ENCODE data around the gene DNPEP. TPM values are rescaled to one million over a fixed set of nuclear protein-coding genes. Genes with fewer than 3 reads are reported as not detected.
A peak's percentile ranks its signal among the peaks of the same experiment; 100 is the strongest.

Gene DNPEP
- total and polyA plus RNA-seq, 2 of the 8 experiments (the other 6 are each of a cell fraction or from before 2014, with no cell fraction given) = 59.8 to 109 TPM

GRCh38 chr2:219331560-219332213, 56.0 kb downstream of the DNPEP start:
- Histone ChIP-seq H2BK5ac (ENCODE audit: low read depth, low read length) (no peak overlapping the region), H3K4me2 (ENCODE audit: insufficient read depth in 1 of 2, low read depth in 2 of 2, low read length in 2 of 2) (peak overlapping the region; percentile 31 to 62), H3K23ac (ENCODE audit: insufficient read length) (no peak overlapping the region), H3K79me1 (ENCODE audit: low read depth, low read length) (no peaks in the 10 kb centered on the region), H3K4me1 (replicated peaks in 1 of 4; ENCODE audit: control insufficient read depth in 3 of 4, insufficient read depth in 4 of 4, low read length in 3 of 4) (peaks cover 0 to 3% (median 1%) of the 10 kb centered on the region in 4 experiments; a peak in 5 of 7 replicates), H3K18ac (ENCODE audit: extremely low read depth, low read length) (no peak overlapping the region), H4K20me1 (replicated peaks in 1 of 2; ENCODE audit: control insufficient read depth in 1 of 2, insufficient read depth in 2 of 2, low read length in 2 of 2) (no peaks in the 10 kb centered on the region), H2BK120ac (replicated peaks; ENCODE audit: low read depth, low read length) (no peak overlapping the region), H4K8ac (ENCODE audit: extremely low read depth, insufficient read depth, low read length) (no peak overlapping the region), H2BK15ac (ENCODE audit: low read length) (no peak overlapping the region), H3K23me2 (ENCODE audit: low read depth, low read length) (peaks cover 2% of the 10 kb centered on the region; the same call in 1 of the 2 replicates), H3K4ac (replicated peaks; ENCODE audit: insufficient read length, low read depth, low read length) (no peak overlapping the region), H3K56ac (replicated peaks; ENCODE audit: insufficient read length, low read depth, low read length) (no peak overlapping the region), H3K9ac (replicated peaks in 1 of 4; ENCODE audit: extremely low read depth in 1 of 4, low read depth in 3 of 4, low read length in 3 of 4) (no peak overlapping the region), H3K27ac (ENCODE audit: low read depth, low read length) (no peak overlapping the region), H4K5ac (ENCODE audit: insufficient read length, low read depth, low read length) (no peak overlapping the region), H2AFZ (ENCODE audit: low read length) (no peak overlapping the region), H2BK12ac (ENCODE audit: low read depth, low read length) (no peak overlapping the region), H3K27me3 (replicated peaks in 1 of 4; ENCODE audit: control insufficient read depth in 3 of 4, extremely low read depth in 1 of 4, insufficient read depth in 3 of 4, low read length in 3 of 4) (peaks cover 11 to 37% (median 24%) of the 10 kb centered on the region in 4 experiments), H3K14ac (ENCODE audit: insufficient read length) (no peak overlapping the region), H4K91ac (replicated peaks; ENCODE audit: insufficient read length, low read length) (no peak overlapping the region), H3K36me3 (ENCODE audit: control insufficient read depth in 2 of 4, insufficient read depth in 4 of 4, low read length in 3 of 4) (no peaks in the 10 kb centered on the region), H2BK20ac (ENCODE audit: low read length) (no peak overlapping the region), H3K79me2 (ENCODE audit: control insufficient read depth in 1 of 2, insufficient read depth in 2 of 2, low read length in 2 of 2) (no peaks in the 10 kb centered on the region), H3K9me3 (ENCODE audit: insufficient read depth in 2 of 2, low read depth in 1 of 2, low read length in 1 of 2) (no peaks in the 10 kb centered on the region), H3K4me3 (ENCODE audit: extremely low read depth in 1 of 4, insufficient read depth in 2 of 4, low read depth in 3 of 4, low read length in 4 of 4) (peak overlapping the region in 1 of 4 experiments; percentile 33; a peak in 1 of 8 replicates), H2AK5ac (ENCODE audit: low read depth, low read length) (no peak overlapping the region)
- FAIRE-seq (no peak), DNase-seq (ENCODE audit: low read depth in 1 of 2, low spot score in 2 of 2) (peak in 1 of 2 experiments; percentile 90)
- WGBS, 2 experiments (ENCODE audit: extremely low coverage in 1 of 2, insufficient coverage in 1 of 2, insufficient read length in 1 of 2, insufficient replicate concordance in 2 of 2, low coverage in 1 of 2, low lambda C conversion rate in 2 of 2, missing lambda C conversion rate in 1 of 2) = 19% methylated on average over 36 of the region's 39 CpGs; no CpG with 5 or more reads in 1 of the 2 experiments
- ChIA-PET CTCF (ENCODE audit: partially characterized antibody) (interaction anchor here (0.9 to 8.2 kb wide), 4 partner anchors 11 to 33 kb away, joined by 3 to 91 read pairs (median 4); no protein-coding TSS in a partner anchor), POLR2A (ENCODE audit: partially characterized antibody) (interaction anchor here (0.8 to 1.5 kb wide), 2 partner anchors 24 to 37 kb away, joined by 3 read pairs; no protein-coding TSS in a partner anchor)
- peak; percentile 85 for TF ChIP-seq BACH1 (IDR thresholded peaks at IDR 0.05; ENCODE audit: low read length)
- no peak for TF ChIP-seq USF2 (IDR thresholded peaks at IDR 0.05; ENCODE audit: low read length)
- TF ChIP-seq CBX8 (IDR thresholded peaks at IDR 0.05; ENCODE audit: borderline replicate concordance, low read depth, low read length) = no peak
- TF ChIP-seq HDAC2 (IDR thresholded peaks at IDR 0.05; ENCODE audit: borderline replicate concordance in 1 of 2, low read depth in 2 of 2, low read length in 2 of 2) = peak; percentile 83 to 90; a peak in 2 of 4 replicates
- TF ChIP-seq CREB1 (IDR thresholded peaks at IDR 0.05) = no peak
- TF ChIP-seq ZNF274 (IDR thresholded peaks at IDR 0.05; ENCODE audit: borderline replicate concordance, extremely low read depth, low read length) = no peak
- no peak for TF ChIP-seq ASH2L (IDR thresholded peaks at IDR 0.05; ENCODE audit: low read length)
- no peak for TF ChIP-seq RXRA (IDR thresholded peaks at IDR 0.05; ENCODE audit: insufficient read depth, low read depth, low read length)
- no peak for TF ChIP-seq BCL11A (IDR thresholded peaks at IDR 0.05; ENCODE audit: low read depth in 2 of 2, low read length in 2 of 2)
- no peak for TF ChIP-seq POLR2AphosphoS5 (IDR thresholded peaks at IDR 0.05; ENCODE audit: low read depth, low read length)
- TF ChIP-seq SRF (IDR thresholded peaks at IDR 0.05; ENCODE audit: low read depth, low read length) = no peak
- TF ChIP-seq CHD1 (IDR thresholded peaks at IDR 0.05; ENCODE audit: low read depth, low read length) = no peak

Measured in H1 (cell line).